ENCODE measurements around the gene EXOSC2. TPM values are rescaled to one million over a fixed set of nuclear protein-coding genes. Genes with fewer than 3 reads are reported as not detected.

Gene EXOSC2, protein sequence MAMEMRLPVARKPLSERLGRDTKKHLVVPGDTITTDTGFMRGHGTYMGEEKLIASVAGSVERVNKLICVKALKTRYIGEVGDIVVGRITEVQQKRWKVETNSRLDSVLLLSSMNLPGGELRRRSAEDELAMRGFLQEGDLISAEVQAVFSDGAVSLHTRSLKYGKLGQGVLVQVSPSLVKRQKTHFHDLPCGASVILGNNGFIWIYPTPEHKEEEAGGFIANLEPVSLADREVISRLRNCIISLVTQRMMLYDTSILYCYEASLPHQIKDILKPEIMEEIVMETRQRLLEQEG
- total RNA-seq: 30.8 and 38.2 TPM in 2 replicates

DNA sequence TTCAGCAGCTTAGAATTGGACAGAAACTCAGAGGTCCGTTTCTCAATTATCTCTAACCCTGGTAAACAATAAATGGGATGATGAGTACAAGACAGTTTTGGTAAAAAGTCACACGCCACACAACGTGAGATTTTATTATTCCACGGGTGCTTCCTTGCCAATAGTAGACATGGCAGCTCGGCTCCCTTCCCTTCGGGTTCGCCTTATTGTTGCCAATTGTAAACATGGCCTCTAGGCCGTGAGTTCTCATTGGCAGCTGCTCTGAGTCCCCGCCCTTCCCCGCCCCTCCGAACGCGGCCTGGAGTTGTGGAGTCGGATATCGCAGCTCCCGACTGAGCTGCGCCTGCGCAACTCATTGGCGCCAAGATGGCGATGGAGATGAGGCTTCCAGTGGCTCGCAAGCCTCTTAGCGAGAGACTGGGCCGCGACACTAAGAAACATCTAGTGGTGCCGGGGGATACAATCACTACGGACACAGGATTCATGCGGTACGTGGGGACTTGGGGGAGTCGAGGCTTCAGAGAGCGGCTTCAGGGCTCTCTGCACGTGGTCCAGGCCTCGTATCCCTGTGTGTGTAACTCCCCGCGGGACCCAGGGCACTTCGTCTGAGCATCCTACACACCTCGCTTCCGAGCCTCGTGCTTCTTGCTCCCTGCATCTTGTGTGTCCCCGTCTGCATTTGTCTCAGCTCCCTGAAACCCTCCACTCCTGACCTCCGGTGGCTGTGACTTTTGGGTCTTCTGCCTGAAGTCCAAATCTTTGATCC is at the start of gene EXOSC2:
TSS of gene EXOSC2 (plus strand) at position 355 of the 766 bp plus-strand sequence. CDS start at position 367, 12 bp downstream.

DNA sequence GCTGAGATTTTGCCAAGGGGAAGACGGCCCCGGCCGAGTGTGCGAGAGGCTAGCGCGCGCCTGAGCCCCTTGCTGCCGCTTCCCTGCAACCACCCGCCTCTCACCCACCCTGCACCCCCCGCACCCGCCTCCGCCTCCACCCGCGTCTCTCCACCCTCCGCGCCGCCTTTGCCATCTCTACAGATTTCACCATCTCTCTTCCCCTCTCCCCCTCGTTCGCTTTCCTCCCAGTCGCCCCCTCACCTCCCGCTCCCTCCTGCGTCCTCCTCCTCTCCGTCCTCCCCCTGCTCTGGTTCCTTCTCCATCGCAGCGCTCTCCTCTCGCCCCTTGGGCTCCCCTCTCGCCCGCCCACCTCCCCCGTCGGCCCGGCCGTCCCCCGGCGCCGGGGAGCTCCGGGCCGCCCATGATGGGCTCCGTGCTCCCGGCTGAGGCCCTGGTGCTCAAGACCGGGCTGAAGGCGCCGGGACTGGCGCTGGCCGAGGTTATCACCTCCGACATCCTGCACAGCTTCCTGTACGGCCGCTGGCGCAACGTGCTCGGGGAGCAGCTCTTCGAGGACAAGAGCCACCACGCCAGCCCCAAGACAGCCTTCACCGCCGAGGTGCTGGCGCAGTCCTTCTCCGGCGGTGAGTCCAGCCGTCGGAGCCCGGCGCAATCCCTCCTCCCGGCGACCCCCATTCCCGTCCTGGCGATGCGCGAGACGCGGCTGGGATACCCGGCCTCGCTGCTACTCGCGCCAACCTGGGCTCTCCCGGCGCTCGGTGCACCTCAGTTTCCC is 29.1 kb upstream of the EXOSC2 start, which contains the start of gene PRDM12:
TSS of gene PRDM12 (plus strand) at position 344 of the 778 bp plus-strand sequence. CDS start at position 404, 60 bp downstream.

Other genes starting within 250 kb of the EXOSC2 start
- 4.2 and 21.1 TPM in 2 replicates for gene ASS1, start 248.8 kb upstream of the EXOSC2 start, total RNA-seq
- gene FUBP3, start 114.2 kb upstream of the EXOSC2 start, total RNA-seq: 33.2 and 39.0 TPM in 2 replicates
- not detected in 2 replicates for gene PRDM12, start 29.2 kb upstream of the EXOSC2 start, total RNA-seq
- gene ABL1, start 141.5 kb downstream of the EXOSC2 start, total RNA-seq: 44.4 and 53.6 TPM in 2 replicates
- gene QRFP, start 203.0 kb downstream of the EXOSC2 start, total RNA-seq: not detected in 2 replicates
- 0.09 and 0.19 TPM in 2 replicates for gene FIBCD1, start 245.5 kb downstream of the EXOSC2 start, total RNA-seq